Mesangial cell (primary cell): ENCODE results near the gene PPP6R3. TPM values are rescaled to one million over a fixed set of nuclear protein-coding genes. Genes with fewer than 3 reads are reported as not detected.

ENCODE experiments used
- total RNA-seq: library from RNA; depleted of rRNA; stranded (reverse); fragments of >200 nt; gene quantifications from 2 replicates; pipeline ENCODE4 v1.2.3, GENCODE V29; 2015

PPP6R3 gene
- 44.6 and 62.2 TPM in 2 replicates for total RNA-seq

GRCh38 chr11:68460741-68461574, at the start of gene PPP6R3:
TSS of gene PPP6R3 (plus strand) at chr11:68460752. CDS start at chr11:68537665, 76,913 bp downstream.

Other genes starting within 250 kb of the PPP6R3 start
- gene KMT5B, start 247.5 kb upstream of the PPP6R3 start, total RNA-seq: 7.5 and 10.8 TPM in 2 replicates
- 58.6 and 87.0 TPM in 2 replicates for gene C11orf24, start 188.8 kb upstream of the PPP6R3 start, total RNA-seq
- gene LRP5, start 148.2 kb upstream of the PPP6R3 start, total RNA-seq: 32.1 and 42.1 TPM in 2 replicates
- 2.2 and 25.4 TPM in 2 replicates for gene GAL, start 223.8 kb downstream of the PPP6R3 start, total RNA-seq